ENCODE data around the gene CWF19L2.

Gene CWF19L2

GRCh38 chr11:107301878-107302277 lies 155.7 kb downstream of the CWF19L2 start:
- no peak for DNase-seq (ENCODE audit: low read depth)

- DNase-seq (ENCODE audit: low read depth): no peak
These were observed 163.8 kb downstream of the CWF19L2 start for GRCh38 chr11:107293677-107294344.

GRCh38 chr11:107282195-107282594 lies 175.4 kb downstream of the CWF19L2 start:
- no peak for DNase-seq (ENCODE audit: low read depth)

Data from CMK (cell line).